M059J (cell line): ENCODE results near the gene NPAS3. TPM values are rescaled to one million over a fixed set of nuclear protein-coding genes. Genes with fewer than 3 reads are reported as not detected.
A peak's percentile ranks its signal among the peaks of the same experiment; 100 is the strongest.

ENCODE experiments used
- DNase-seq: peaks from one replicate; pipeline ENCODE4 v3.0.0-alpha.2; 2012; ENCODE audit warnings: low read depth
- total RNA-seq: library from RNA; depleted of rRNA; stranded (reverse); fragments of >200 nt; shearing (Covaris generic); gene quantifications from 2 replicates; pipeline ENCODE4 v1.2.3, GENCODE V29; 2014

Gene NPAS3
- total RNA-seq, 1 experiment from 2014 or later = 2.7 TPM

DNA sequence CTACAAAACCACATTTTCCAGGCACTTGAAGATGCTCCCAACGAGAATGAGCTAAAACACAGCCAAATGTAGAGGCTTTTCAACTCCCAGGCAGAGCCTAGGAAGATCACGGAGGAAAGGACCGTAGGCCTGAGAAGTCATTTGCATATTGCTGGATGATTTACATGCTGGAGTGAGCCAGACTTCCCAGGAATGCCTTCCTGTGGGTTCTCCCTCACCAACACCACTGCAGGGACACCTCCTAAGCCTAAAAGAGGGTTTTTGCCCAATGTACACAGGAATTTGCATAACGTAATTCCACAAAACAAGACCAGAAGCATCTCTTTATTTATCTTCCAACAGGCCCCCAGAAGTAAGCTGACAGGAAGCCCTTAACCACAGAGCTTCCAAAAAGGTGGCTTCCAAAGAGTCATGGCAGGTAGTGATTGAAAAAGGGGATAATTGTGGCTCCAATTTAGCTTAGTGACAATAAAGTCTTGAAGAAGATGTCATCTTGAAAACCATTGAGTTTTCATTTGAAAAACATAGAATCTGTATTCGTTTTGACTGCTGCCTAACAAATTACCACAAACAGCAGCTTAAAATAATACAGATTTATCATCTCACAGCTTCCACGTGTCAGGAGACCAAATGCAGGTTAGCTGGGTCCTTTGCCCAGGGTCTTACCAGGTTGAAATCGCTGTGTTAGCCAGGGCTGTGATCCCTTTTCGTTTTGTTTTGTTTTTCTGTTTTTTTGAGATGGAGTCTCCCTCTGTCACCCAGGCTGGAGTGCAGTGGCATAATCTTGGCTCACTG, 896.0 kb downstream of the NPAS3 start:
- DNase-seq = peak; percentile 41

DNA sequence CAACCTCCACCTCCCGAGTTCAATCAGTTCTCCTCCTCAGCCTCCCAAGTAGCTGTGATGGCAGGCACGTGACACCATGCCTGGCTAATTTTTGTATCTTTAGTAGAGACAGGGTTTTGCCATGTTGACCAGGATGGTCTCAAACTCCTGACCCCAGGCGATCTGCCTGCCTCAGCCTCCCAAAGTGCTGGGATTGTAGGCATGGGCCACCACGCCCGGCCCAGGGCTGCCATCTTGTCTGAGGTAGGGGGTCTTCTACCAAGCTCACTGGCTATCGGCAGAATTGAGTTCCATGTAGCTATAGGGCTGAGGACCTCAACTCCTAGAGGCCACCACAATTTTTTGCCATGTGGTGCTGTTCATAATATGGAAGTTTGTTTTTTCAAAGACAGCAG, 896.6 kb downstream of the NPAS3 start:
- no peak for DNase-seq

DNA sequence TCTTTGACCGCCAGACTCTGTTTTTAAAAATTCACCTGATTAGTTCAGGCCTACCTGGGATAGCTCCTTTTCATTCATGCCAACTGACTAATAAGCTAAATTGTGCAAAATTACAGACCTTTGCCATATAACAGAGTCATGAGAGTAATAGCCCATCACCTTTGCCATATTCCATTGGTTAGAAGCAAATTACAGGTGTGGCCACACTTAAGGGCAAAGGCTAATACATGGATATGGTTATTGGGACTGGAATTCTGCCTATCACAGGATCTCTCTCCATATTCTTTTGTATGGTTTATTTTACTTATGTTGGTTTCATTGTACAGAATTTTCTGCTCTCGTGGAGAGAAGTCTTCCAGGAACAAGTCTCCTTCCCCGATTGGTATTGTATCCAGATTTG, 897.0 kb downstream of the NPAS3 start:
- DNase-seq = no peak

DNA sequence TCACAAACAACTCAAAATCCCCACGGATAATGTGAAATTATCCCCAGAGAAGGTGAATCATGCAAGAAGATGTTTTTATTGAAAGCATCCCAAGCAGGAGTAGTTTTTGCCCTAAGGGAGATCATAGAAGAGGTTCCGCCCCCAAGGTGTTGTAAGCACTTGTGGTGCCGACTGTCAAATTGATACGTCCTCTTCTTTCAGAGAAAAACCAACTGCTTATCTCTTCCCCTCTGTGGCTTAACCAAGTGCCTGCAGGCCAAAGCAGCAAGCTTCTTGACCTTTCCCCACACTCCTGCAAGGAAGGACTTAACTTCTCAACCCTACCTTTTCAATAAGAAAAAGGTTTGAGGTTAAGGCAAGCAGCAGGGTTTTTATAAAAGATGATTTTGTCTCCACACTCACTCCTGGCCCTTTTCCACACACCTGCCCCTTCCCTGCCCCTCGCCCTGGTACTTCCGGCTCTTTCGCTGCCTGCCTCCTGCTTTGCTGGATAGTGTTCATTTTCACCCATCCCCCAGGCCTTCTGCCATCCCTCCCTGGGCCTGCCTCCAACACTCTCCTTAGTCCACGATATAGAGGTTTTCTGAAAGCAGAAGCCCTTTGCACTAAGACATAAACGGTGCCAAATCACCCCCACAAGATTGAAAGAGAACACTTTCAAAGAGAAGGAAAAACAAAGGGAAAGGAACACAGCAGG, 897.7 kb downstream of the NPAS3 start:
- peak; percentile 79 for DNase-seq

DNA sequence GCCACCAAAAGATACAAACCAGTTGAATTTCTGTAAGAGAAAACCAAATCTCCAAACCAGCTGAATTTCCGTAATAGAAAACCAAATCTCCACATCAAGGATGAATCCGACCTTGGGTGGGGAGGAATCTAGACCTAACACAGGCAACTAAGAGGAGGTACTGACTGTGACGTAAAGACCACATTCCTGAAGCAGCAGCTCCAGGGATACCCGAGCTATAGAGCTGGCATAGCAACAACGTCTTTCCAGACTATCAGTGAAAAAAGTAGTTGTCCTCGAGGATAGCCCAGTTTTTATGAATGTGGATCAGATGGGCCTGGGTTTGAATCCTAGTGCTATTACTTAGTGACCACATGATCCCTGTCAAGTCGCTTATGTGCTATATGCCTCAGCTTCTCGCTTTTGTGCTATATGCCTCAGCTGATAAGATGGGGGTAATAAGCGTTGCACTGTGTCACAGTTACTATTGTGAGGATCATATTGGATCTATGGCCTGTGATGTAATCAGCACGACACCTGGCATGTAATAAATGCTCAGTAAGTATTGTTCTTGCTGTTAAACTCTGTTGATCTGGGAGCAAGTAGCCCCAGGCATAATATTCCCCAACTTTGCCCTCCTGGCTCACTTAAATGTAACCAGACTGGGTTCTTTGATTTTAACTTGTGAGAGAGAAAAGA, 898.4 kb downstream of the NPAS3 start:
- DNase-seq = no peak

DNA sequence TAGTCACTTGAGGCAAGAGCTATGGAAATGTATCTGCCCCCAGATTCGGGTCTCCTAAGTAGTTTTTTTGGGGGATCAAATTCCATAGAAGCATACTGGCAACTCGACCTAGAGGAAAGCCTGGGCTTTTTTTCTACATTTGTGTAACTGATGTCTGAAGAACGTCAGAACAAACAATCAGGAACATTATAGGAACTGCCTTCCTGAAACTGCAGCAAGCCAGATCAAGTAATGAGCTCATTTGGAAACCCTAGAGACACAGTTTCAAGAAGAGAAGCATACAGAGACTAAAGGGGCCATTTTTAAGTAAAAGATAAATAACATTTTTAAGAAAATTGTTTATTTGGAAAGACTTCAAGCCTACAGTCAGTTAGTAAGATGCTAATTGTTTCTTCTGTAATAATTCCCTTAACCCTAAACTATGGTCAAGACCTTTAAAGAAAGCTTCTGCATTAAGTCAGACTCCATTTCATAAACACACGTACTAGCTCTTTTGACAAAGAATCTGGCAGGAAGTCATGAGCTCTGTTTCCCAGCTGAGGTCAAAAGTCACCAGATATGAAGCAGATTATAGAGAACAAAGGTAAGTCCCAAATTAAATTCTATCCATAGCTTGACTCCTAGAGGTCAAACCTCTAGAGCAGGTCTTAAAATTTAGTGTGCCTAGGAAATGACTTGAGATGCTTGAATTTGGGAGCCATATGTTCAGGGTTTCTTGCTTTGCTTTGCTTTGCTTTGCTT, 899.4 kb downstream of the NPAS3 start:
- no peak for DNase-seq

DNA sequence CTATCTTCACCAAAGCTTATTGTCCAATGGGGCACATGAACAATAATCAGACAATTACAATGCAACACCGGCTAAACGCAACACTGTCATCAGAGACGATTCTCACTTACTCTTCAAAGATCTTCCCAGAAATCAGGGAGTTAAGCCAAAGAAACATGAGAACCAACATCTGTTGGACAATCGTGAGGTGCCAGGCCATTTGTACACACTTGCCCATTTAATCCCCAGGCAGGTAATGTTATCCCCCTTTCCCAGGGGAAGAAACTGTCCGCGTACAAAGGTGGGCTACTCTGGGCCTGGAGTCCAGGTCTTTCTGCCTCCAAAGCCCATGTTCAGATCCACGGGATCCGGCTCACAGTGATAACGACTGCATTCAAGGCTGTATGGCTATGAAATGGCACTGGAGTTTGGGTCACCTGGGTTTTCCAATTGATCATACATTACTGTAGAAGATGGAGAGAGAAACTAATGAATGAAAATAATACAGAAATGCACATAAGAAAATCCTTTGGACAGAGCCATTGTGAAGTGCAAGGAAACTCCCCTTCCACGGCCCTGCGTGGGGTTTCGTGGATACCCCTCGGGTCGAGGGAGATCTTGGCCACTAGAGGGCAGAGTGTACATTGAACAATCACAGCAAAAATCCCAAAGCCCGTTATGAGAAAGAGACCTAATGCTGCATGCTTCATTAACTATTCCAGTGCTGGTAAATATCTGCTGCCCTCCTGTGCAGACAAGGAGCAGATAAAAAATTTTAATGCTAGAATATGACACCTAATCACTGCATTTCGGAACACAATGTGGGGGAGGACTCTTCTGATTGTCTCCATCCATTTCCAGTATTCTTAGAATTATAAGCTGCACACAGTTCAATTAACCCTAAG, 900.8 kb downstream of the NPAS3 start:
- peak; percentile 51 for DNase-seq

DNA sequence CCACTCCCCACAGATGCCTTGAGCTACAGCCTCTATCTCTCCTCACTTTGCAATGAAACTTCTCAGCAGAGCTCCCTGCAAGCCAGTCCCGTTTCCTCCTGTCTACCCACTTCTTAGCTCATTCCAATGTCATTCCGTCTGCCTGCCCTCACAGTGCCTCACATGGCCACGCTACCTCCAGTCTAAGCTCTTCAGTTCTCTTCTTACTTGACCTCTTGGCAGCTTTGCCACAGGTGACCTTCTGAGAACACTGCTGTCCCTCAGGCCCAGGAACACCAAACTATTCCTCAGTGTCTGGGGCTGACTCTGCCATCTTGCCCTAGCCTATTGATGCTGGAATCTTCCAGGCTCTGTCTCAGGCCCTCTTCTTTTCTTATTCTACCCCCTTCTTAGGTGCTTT, 902.1 kb downstream of the NPAS3 start:
- DNase-seq = no peak

DNA sequence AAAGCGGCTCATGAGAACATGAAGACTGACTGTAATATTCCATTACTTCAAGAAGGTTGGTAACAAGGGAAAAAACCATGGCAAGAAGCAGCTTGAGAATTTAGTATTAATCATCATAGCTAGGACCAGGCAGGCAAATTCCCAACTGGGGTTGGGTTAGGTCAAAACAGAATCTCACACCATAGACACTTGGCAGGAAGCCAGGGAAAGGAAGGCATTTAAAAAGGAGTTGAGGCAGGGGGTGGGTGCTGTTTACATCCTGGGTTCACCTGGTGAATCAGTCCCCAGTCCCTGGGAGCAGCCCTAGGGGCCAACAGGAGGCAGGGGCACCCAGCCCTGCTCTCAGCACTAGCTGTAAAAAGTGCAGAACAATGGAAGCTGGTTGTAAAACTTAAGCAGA, 903.6 kb downstream of the NPAS3 start:
- DNase-seq = peak; percentile 58

DNA sequence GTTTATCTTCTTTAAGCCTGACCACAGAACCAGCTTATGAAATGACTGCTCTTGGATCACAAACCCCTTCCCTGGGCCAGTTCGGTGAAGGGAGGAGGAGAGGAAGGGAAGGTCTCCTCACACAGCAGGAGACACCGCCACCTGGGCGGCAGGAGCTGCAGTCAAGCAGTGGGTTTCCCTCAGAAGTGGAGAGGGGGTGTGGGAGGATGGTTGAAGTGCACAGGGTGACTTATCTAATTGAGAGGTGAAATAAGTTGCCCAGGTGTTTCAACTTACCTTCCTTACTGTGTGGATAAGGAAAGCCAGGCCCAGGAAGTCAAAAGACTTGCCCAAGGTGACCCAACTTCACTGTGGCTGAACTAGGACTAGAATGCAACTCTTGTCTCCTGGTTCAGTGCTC, 905.4 kb downstream of the NPAS3 start:
- DNase-seq = no peak

DNA sequence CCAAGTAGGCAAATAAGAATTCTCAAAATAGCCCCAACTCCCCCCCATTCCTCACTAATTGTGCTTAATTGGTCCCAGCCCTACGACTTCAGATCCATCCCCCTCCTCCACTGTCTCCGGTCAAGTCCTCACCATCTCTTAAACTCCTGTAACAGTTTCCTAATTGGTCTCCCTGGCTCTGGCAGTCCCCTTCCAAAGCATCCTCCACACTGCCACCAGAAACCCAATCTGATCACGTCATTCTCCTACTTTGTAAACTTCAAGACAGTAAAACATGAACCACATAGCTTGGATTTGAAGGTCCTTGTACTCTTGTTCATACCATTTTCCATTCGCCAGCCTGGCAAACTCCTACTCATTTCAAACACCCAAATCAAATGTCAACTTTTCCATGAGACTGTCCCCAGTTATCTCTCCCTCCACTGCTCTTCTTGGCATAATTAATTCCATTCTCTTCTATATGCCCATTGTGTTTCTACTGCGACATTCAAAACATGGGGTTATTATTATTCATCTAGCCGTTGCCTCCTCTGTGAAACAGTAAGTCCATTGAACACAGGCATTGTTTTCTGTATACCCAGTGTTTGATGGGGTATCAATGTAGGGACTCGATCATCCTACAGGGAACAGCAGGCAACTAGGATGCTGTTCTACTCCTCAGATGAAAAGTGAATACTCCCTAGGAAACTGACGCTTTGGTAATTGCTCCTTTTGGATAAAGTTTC, 907.6 kb downstream of the NPAS3 start:
- DNase-seq = no peak

DNA sequence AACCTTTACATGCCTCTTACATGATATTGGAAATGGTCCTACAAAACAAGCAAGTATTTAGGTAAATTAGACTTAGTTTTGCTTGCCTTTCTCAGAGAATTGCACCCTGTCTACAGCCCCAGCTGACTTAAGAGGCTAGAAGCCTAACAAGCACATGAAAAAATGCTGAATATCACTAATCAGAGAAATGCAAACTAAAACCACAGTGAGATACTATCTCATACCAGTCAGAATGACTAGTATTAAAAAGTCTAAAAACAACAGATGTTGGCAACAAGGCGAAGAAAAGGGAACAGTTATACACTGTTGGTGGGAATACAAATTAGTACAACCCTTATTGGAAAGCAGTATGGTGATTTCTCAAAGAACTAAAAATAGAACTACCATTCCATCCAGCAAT, 908.4 kb downstream of the NPAS3 start:
- DNase-seq = peak; percentile 49

DNA sequence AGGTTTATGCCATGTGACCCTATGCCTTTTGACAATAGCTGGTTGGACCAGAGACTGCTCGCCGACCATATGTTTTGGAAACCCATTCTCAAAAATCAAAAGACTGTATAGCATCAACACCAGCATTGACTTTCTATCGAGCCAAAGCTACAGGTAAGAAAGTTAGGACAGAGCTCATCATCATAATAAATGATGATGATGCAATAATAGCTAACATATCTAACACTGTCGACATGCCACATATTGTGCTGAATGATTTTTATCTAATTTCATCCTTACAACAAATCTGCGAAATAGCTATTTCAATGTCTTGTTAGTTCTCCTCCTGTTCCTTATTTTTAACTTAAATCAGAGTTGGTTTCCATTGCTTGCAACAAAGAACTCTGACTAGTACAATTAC, 909.3 kb downstream of the NPAS3 start:
- DNase-seq = no peak

DNA sequence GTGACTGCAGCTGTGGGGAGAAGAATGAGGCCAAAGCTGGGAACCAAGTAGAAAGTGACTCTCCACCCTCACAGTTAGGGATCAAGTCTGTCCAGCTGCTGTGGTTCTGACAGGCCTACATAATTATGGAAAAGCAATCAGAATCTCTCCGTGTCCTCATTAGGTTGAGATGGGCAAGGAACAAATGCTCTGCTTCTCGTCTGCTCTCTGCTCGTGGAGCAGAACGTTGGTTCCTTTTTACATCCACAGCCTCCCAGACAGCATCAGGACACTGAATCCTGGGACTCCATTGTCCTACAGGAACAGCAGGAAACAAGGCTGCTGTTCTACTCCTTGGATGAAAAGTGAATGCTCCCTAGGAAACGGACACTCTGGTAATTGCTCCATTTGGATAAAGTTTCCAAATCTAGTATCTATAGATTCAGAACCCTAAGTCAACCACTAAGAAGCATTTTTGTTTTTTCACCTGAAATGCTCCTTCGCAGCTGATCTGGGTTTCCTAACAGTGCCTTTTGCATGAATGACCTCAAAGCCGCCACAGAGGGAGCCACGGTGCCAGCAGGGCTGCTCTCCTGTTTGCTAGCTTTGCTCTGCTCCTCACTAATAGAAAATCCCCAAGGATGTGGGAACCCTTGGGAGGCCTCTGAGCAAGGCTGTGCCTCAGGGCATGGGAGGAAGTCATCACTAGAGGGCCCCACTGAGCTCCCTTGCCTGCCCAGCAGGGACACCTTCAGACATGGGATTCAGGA, 910.2 kb downstream of the NPAS3 start:
- DNase-seq = peak; percentile 87

DNA sequence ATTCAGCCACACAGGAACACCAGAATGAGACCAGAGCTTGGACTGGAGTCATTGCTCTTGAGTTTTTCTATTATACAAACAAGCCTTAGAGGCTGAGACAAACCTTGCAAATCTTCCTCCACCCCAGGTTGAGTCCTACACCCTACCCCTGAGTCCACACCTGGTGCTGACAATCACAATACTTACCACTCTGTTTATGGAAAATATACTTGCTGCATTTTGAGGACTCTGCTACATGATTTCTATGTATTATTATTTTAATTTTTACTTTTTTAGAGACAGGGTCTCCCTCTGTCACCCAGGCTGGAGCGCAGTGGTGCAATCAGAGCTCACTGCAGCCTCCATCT, 910.7 kb downstream of the NPAS3 start:
- DNase-seq = no peak

DNA sequence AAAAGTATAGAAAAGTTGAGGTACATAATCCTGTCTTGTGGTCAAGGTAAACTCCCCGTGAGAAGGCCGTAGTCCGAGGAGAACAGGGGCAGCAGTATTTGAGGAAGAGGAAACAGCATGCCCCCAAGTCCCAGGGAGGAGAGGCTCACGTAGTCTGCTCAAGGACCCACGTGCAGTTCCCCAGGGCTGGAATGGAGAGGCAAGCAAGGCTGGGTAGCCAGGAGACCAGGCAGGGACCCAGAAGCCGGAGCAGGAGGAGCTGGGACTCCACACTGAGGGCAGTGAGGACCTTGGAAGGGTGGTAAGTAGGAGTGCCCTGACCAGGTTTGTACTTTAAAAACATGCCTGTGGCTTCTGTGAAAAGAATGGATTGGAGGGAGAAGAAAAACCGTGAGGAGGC, 912.1 kb downstream of the NPAS3 start:
- DNase-seq = no peak

DNA sequence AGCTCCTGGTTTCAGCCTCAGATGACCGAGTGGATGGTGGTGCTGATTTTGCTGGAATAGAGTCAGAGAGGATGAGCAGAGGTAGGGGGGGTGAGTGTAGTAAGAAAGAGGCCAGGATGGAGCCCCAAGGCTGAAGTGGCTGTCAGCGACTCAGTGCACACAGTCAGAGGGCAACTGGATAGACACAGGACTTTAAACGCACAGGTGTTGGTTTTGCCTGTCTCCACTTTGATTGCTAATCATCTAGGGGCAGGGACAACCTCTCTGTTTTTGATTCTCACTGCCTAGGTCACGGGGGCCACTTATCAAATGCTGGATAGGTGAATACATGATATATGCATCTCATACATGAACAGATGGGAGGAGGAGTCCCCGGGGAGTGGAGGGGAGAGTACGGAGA, 912.7 kb downstream of the NPAS3 start:
- no peak for DNase-seq

DNA sequence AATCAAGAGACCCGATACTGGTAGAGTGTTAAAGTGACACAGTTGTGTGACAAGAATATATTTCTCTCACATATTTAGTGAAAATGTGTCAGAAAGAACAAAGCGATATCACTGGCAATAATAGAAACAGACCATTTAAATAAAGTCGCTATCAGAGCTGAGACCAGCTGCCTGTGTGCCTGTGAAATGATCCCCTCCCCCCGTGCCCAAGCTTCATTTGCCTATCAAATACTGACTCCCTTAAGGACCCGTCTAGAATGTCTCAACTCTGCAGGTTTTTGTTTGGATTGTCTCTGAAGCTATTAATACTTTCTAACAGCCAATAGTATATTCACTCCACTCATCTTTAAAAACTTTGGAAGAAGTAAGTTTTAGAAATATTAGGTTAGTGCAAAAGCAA, 913.3 kb downstream of the NPAS3 start:
- DNase-seq = no peak
